Upper lobe of left lung (tissue), 6 donors: ENCODE results near the gene SERTAD2. TPM values are rescaled to one million over a fixed set of nuclear protein-coding genes. Genes with fewer than 3 reads are reported as not detected.

Source experiments
- ATAC-seq, 2 donors: fragments of 200-7000 bp; cut with Tn5 transposase; one replicate each; pipeline ENCODE4 v1.9.1; 2022; ENCODE audit warnings: mild to moderate bottlenecking in 2 of 2, moderate library complexity in 2 of 2; ENCODE audit not compliant: low FRiP score in 2 of 2
- DNase-seq, 2 donors: peaks; one replicate each; pipeline ENCODE4 v3.0.0-alpha.2; 2019 to 2020
- H3K27ac ChIP-seq, 4 donors: fragments of 200-600 bp; sonication (generic); one replicate each; pipeline ENCODE4 v1.5.1; 2016 to 2019
- H3K27me3 ChIP-seq, 4 donors: fragments of 200-600 bp; sonication (generic); one replicate each; pipeline ENCODE4 v1.5.1; 2017 to 2019
- H3K36me3 ChIP-seq, 4 donors: fragments of 200-600 bp; sonication (generic); one replicate each; pipeline ENCODE4 v1.5.1; 2016 to 2019
- H3K4me1 ChIP-seq, 4 donors: fragments of 200-600 bp; sonication (generic); one replicate each; pipeline ENCODE4 v1.5.1; 2018 to 2019
- H3K4me3 ChIP-seq, 4 donors: fragments of 200-600 bp; sonication (generic); one replicate each; pipeline ENCODE4 v1.5.1; 2017 to 2019; ENCODE audit warnings: mild to moderate bottlenecking in 2 of 4, moderate library complexity in 1 of 4
- H3K9me3 ChIP-seq, 4 donors: fragments of 200-600 bp; sonication (generic); one replicate each; pipeline ENCODE4 v1.5.1; 2018 to 2019
- EP300 ChIP-seq, 4 donors: sonication (generic); formaldehyde crosslinking; IDR thresholded peaks; one replicate each; pipeline ENCODE4 v1.5.1; 2017; ENCODE audit warnings: antibody characterized with exemption in 4 of 4, control low read depth in 2 of 4
- POLR2A ChIP-seq, 4 donors: fragments of 450-650 bp; IDR thresholded peaks; one replicate each; pipeline ENCODE4 v1.5.1; 2016 to 2017; ENCODE audit warnings: antibody characterized with exemption in 4 of 4, mild to moderate bottlenecking in 2 of 4
- POLR2AphosphoS5 ChIP-seq, 2 donors: sonication (generic); formaldehyde crosslinking; IDR thresholded peaks; one replicate each; pipeline ENCODE4 v1.5.1; 2017; ENCODE audit warnings: antibody characterized with exemption in 2 of 2
- WGBS, 2 donors: methylation state at CpG; one replicate each; pipeline ENCODE4 v1.1.5; 2017 to 2018; 5-methylcytosine and 5-hydroxymethylcytosine counted together
- total RNA-seq, 6 donors: library from RNA; depleted of rRNA in 4 of 6; stranded (reverse); fragments of >200 nt in 4 of 6; gene quantifications; one replicate each; pipeline versions ENCODE4 v1.1.0 to v1.2.1, GENCODE V29; 2016 to 2021
- TF ChIP-seq, protein P1 (sequence below), 6 experiments: fragments of 450-650 bp in 4 of 6; fragments of 200-600 bp in 2 of 6; sonication (generic) in 2 of 6; IDR thresholded peaks; one replicate each; pipeline ENCODE4 v1.5.1; 2016 to 2019; ENCODE audit warnings: antibody characterized with exemption in 6 of 6
- donor health status: DM: no; HTN: no; CAD: no; lungs with moderate emphysema.
- donor health status: DM: no; HTN: yes; CAD: no; lungs with severe emphysema.

The SERTAD2 gene
- total RNA-seq, 6 donors from 2014 or later: 10.4 to 43.0 (median 20.0) TPM

GRCh38 chr2:64635976-64636911 lies 17.5 kb downstream of the SERTAD2 start:
- peak in 1 of 2 donors; percentile 64 for DNase-seq
- WGBS, 2 donors: 66 to 76% methylated on average over 36 to 38 of the region's 38 CpGs

GRCh38 chr2:64634345-64635267 lies 19.1 kb downstream of the SERTAD2 start:
- no peaks in the 10 kb centered on the region for H3K27me3 ChIP-seq
- H3K4me1 ChIP-seq: peaks cover 12 to 41% (median 22%) of the 10 kb centered on the region in 4 donors
- TF ChIP-seq POLR2A (IDR thresholded peaks at IDR 0.05): no peak
- TF ChIP-seq POLR2AphosphoS5 (IDR thresholded peaks at IDR 0.05): peak; percentile 42 to 49
- DNase-seq: peak in 1 of 2 donors; percentile 44
- H3K36me3 ChIP-seq: peaks cover 0 to 33% (median 17%) of the 10 kb centered on the region in 4 donors
- ATAC-seq: no peak
- 81 to 84% methylated on average over 11 of the region's 11 CpGs for WGBS, 2 donors
- no peak overlapping the region for H3K4me3 ChIP-seq
- no peaks in the 10 kb centered on the region for H3K9me3 ChIP-seq
- no peak overlapping the region for H3K27ac ChIP-seq

More at GRCh38 chr2:64635976-64636911, 17.5 kb downstream of the SERTAD2 start:
- H3K4me1 ChIP-seq: peaks cover 24 to 52% (median 29%) of the 10 kb centered on the region in 4 donors
- H3K4me3 ChIP-seq: no peak overlapping the region
- ATAC-seq: peak; percentile 52 to 56
- peak overlapping the region in 2 of 4 donors; percentile 50 to 68 for H3K27ac ChIP-seq
- TF ChIP-seq, protein P1, sequence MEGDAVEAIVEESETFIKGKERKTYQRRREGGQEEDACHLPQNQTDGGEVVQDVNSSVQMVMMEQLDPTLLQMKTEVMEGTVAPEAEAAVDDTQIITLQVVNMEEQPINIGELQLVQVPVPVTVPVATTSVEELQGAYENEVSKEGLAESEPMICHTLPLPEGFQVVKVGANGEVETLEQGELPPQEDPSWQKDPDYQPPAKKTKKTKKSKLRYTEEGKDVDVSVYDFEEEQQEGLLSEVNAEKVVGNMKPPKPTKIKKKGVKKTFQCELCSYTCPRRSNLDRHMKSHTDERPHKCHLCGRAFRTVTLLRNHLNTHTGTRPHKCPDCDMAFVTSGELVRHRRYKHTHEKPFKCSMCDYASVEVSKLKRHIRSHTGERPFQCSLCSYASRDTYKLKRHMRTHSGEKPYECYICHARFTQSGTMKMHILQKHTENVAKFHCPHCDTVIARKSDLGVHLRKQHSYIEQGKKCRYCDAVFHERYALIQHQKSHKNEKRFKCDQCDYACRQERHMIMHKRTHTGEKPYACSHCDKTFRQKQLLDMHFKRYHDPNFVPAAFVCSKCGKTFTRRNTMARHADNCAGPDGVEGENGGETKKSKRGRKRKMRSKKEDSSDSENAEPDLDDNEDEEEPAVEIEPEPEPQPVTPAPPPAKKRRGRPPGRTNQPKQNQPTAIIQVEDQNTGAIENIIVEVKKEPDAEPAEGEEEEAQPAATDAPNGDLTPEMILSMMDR (IDR thresholded peaks at IDR 0.05): no peak
- TF ChIP-seq POLR2A (IDR thresholded peaks at IDR 0.05): no peak
- TF ChIP-seq POLR2AphosphoS5 (IDR thresholded peaks at IDR 0.05): no peak
- TF ChIP-seq EP300 (IDR thresholded peaks at IDR 0.05): no peak
- H3K9me3 ChIP-seq: no peaks in the 10 kb centered on the region
- peaks cover 0 to 26% (median 14%) of the 10 kb centered on the region in 4 donors for H3K36me3 ChIP-seq
- H3K27me3 ChIP-seq: no peaks in the 10 kb centered on the region

- no peak overlapping the region for H3K4me3 ChIP-seq
- DNase-seq (no peak), ATAC-seq (no peak)
- H3K4me1 ChIP-seq: peaks cover 5 to 34% (median 18%) of the 10 kb centered on the region in 4 donors
- H3K36me3 ChIP-seq: peaks cover 0 to 33% (median 17%) of the 10 kb centered on the region in 4 donors
- TF ChIP-seq POLR2AphosphoS5 (IDR thresholded peaks at IDR 0.05) (no peak), POLR2A (IDR thresholded peaks at IDR 0.05) (no peak), EP300 (IDR thresholded peaks at IDR 0.05) (no peak)
- TF ChIP-seq, protein P1 (IDR thresholded peaks at IDR 0.05): no peak
- no peaks in the 10 kb centered on the region for H3K9me3 ChIP-seq
- 72 to 74% methylated on average over 9 of the region's 9 CpGs for WGBS, 2 donors
- H3K27me3 ChIP-seq: no peaks in the 10 kb centered on the region
- H3K27ac ChIP-seq: no peak overlapping the region
Observed at GRCh38 chr2:64632835-64633819, 20.6 kb downstream of the SERTAD2 start.

- TF ChIP-seq, protein P1 (IDR thresholded peaks at IDR 0.05): no peak
- TF ChIP-seq EP300 (IDR thresholded peaks at IDR 0.05): no peak
- no peak for TF ChIP-seq POLR2AphosphoS5 (IDR thresholded peaks at IDR 0.05)
- TF ChIP-seq POLR2A (IDR thresholded peaks at IDR 0.05): no peak
- H3K36me3 ChIP-seq: peaks cover 0 to 33% (median 17%) of the 10 kb centered on the region in 4 donors
- WGBS, 2 donors: 94 to 96% methylated on average over 3 of the region's 3 CpGs
- H3K9me3 ChIP-seq: no peaks in the 10 kb centered on the region
- peaks cover 0 to 22% (median 11%) of the 10 kb centered on the region in 4 donors for H3K4me1 ChIP-seq
- no peak overlapping the region for H3K27ac ChIP-seq
- H3K4me3 ChIP-seq: no peak overlapping the region
- ATAC-seq (no peak), DNase-seq (no peak)
- no peaks in the 10 kb centered on the region for H3K27me3 ChIP-seq
Observed at GRCh38 chr2:64631771-64632170, 21.9 kb downstream of the SERTAD2 start.
